RWPE2 (cell line): Measurements from ENCODE around the gene TFR2.

Experiments
- ATAC-seq: fragments of 200-7000 bp; cut with Tn5 transposase; 3 replicates; pipeline ENCODE4 v1.9.1; 2021; ENCODE audit warnings: low read depth
- DNase-seq: peaks from one replicate; pipeline ENCODE4 v3.0.0-alpha.2; 2020; ENCODE audit warnings: low spot score
- H3K27ac ChIP-seq: fragments of 450-650 bp; 2 replicates; pipeline ENCODE4 v1.5.1; 2017; ENCODE audit warnings: mild to moderate bottlenecking; ENCODE audit not compliant: poor library complexity, severe bottlenecking
- H3K27me3 ChIP-seq: fragments of 250-450 bp; sonication (Bioruptor Pico); 2 replicates; pipeline ENCODE4 v1.5.1; 2021; ENCODE audit warnings: mild to moderate bottlenecking, moderate library complexity; ENCODE audit not compliant: insufficient read depth, poor library complexity, severe bottlenecking
- H3K36me3 ChIP-seq: fragments of 250-450 bp; sonication (Bioruptor Pico); 2 replicates; pipeline ENCODE4 v1.5.1; 2020; ENCODE audit warnings: low read depth, mild to moderate bottlenecking, moderate library complexity
- H3K4me1 ChIP-seq: fragments of 250-450 bp; sonication (Bioruptor Pico); 2 replicates; pipeline ENCODE4 v1.5.1; 2021; ENCODE audit warnings: mild to moderate bottlenecking, moderate library complexity; ENCODE audit not compliant: insufficient read depth, poor library complexity, severe bottlenecking
- H3K4me3 ChIP-seq: fragments of 250-450 bp; sonication (Bioruptor Pico); 2 replicates; pipeline ENCODE4 v1.5.1; 2021; ENCODE audit warnings: mild to moderate bottlenecking, moderate library complexity; ENCODE audit not compliant: severe bottlenecking
- H3K9me3 ChIP-seq: fragments of 250-450 bp; sonication (Bioruptor Pico); 2 replicates; pipeline ENCODE4 v1.5.1; 2021; ENCODE audit warnings: mild to moderate bottlenecking, moderate library complexity; ENCODE audit not compliant: severe bottlenecking
- CTCF ChIP-seq: fragments of 450-650 bp; IDR thresholded peaks from one replicate; pipeline ENCODE4 v1.5.1; 2017; ENCODE audit warnings: mild to moderate bottlenecking, moderate library complexity; ENCODE audit not compliant: poor library complexity, severe bottlenecking

TFR2 gene

DNA sequence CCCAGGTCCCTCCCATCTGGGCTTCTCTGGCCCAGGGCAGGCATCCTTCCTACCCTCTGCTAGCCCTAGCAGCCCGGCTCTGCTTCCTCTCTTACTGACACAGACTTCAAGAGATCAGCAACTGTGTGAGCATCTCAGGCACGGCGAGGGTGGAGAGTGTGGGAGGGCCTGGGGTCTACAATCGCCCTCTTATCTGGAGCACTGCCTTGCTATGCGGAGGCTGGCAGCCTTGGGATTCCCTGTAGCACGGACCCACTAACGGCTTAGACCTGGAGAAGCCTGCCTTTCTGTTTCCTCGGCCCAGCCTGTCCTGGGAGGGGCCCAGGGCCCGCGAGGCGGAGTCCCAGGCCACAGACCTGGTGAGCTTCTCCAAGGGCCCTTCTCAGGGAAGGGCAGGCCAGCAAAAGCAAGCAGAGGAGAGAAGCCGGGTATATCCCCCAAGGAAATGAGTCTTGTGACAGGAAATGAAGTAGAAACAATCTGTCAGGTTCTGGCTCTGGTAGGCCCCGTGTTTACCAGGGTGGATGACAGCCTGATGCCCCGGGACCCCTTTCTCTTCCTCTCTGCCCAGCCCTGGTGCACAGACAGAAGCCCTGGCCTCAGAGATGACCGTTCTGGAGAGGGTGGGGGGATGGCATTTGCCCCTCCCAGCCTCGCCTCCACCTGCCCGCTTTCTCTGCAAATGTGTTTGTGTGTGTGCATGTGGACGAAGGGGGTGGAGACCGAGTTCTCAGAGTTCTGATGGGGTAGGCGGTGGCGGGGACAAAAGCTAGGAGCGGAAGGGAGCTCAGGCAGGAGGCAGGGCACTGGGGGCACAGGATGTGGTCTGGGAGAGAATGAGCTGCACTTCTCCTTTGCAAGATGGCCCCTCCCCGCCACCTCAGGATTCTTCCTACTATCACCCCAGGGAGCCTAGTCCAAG lies 58.0 kb downstream of the TFR2 start:
- Histone ChIP-seq H3K4me1 (peaks cover 18% of the 10 kb centered on the region), H3K9me3 (no peaks in the 10 kb centered on the region), H3K4me3 (peak overlapping the region; percentile 6), H3K27ac (peak overlapping the region; percentile 88), H3K36me3 (peaks cover 41% of the 10 kb centered on the region), H3K27me3 (no peaks in the 10 kb centered on the region)
- ATAC-seq: no peak
- TF ChIP-seq CTCF: no peak
- DNase-seq: no peak

DNA sequence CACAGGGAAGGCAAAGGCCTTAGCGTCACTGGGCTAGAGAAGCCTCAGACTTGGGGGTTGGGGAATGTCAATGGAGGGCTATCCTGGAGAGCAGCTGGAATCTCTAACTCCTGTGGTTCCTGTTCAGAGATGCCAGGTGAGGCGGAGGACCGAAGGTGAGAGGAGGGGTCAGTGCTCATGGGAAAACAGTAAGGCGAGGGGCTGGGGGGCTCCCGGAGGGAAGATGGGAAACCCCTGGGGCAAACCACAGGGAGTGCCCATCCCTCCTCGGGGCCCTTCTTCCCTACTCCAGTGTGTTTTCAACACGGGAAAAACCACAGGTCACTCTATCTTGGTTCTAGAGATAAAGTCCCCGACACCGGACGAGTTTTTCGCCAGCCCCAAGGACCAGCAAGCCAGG lies 58.7 kb downstream of the TFR2 start:
- H3K27me3 ChIP-seq: no peaks in the 10 kb centered on the region
- peak overlapping the region; percentile 88 for H3K27ac ChIP-seq
- H3K4me1 ChIP-seq: peaks cover 18% of the 10 kb centered on the region
- H3K36me3 ChIP-seq: peaks cover 49% of the 10 kb centered on the region
- H3K4me3 ChIP-seq: no peak overlapping the region
- DNase-seq (no peak), ATAC-seq (no peak)
- no peak for TF ChIP-seq CTCF
- H3K9me3 ChIP-seq: no peaks in the 10 kb centered on the region

DNA sequence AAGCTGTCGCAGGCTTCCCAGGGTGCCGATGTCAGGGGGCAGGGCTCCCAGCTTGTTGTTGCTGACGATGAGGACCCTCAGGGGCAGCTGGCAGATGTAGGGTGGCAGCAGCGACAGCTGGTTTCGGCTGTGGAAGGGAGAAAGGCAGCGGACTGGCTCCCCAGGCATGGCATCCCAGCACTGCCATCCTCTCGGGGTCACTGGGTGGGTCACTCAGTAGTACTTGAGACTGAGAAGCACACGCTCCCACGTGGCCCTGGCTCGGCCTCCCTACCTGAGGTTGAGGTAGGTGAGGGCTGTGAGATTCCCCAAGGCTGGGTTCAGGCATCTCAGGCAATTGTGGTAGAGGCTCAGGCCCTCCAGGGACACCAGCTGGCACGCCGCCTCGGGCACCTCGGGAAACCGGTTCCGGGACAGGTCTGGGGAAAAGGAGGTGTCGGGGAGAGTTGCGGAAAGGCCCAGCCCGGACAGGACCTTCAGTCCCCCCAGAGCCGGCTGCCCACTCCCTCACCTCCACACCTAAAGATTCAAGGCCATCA lies 59.2 kb downstream of the TFR2 start:
- Histone ChIP-seq H3K36me3 (peaks cover 54% of the 10 kb centered on the region), H3K4me1 (peaks cover 18% of the 10 kb centered on the region), H3K27me3 (no peaks in the 10 kb centered on the region), H3K9me3 (no peaks in the 10 kb centered on the region), H3K4me3 (no peak overlapping the region), H3K27ac (peak overlapping the region; percentile 88)
- TF ChIP-seq CTCF: no peak
- no peak for DNase-seq
- ATAC-seq: no peak

DNA sequence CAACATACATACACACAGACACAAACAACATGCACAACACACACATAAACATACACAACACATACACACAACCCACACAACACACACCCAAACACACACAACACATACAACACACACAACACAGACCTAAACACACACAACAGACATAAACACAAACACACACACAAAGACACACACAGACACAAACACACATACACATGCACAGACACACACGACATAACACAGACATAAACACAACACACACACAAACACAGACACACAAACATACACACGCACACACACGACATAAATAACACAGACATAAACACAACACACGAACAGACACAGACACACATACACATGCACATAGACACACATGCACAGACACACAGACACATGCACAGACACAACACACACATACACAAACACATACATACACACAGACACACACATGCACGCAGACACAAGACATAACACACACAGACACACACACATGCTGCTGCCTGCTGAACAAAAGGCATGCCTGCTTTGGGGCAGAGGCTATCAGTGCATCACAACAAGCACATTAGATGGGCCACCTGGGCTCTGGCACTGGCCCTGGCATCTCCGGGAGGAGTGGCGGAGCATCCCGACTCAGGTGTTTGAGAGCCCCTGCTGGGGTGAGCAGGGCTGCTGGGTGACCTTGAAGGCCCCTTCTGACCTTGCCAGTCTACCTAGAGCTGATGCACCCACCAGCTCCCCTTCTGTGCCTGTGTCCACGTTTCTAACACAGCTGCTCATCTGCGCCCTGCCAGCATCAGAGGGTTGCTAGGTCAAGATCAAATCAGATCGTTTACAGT lies 60.7 kb downstream of the TFR2 start:
- no peaks in the 10 kb centered on the region for H3K9me3 ChIP-seq

More for the DNA sequence above, 60.7 kb downstream of the TFR2 start:
- H3K4me3 ChIP-seq: no peak overlapping the region
- H3K27ac ChIP-seq: no peak overlapping the region
- no peak for DNase-seq
- H3K4me1 ChIP-seq: peaks cover 18% of the 10 kb centered on the region
- ATAC-seq: no peak
- no peaks in the 10 kb centered on the region for H3K27me3 ChIP-seq
- peaks cover 66% of the 10 kb centered on the region for H3K36me3 ChIP-seq
- TF ChIP-seq CTCF: no peak
